ENCODE data around the gene SHROOM2.

SHROOM2 gene

GRCh38 chrX:9866633-9867032 lies 80.4 kb downstream of the SHROOM2 start:
- DNase-seq: no peak

GRCh38 chrX:9867226-9867625 lies 81.0 kb downstream of the SHROOM2 start:
- no peak for DNase-seq

GRCh38 chrX:9867753-9868152 lies 81.5 kb downstream of the SHROOM2 start:
- no peak for DNase-seq

GRCh38 chrX:9871701-9872268 lies 85.6 kb downstream of the SHROOM2 start:
- no peak for DNase-seq

- DNase-seq: no peak
Observed at GRCh38 chrX:9873360-9873759, 87.1 kb downstream of the SHROOM2 start.

- no peak for DNase-seq
Observed at GRCh38 chrX:9873952-9874351, 87.7 kb downstream of the SHROOM2 start.

GRCh38 chrX:9874483-9874882 lies 88.3 kb downstream of the SHROOM2 start:
- no peak for DNase-seq

- DNase-seq: no peak
Observed at GRCh38 chrX:9875801-9876200, 89.6 kb downstream of the SHROOM2 start.

GRCh38 chrX:9876201-9876600 lies 90.0 kb downstream of the SHROOM2 start:
- DNase-seq: no peak

GRCh38 chrX:9878146-9878820 lies 92.1 kb downstream of the SHROOM2 start:
- DNase-seq: no peak

- DNase-seq: no peak
Observed at GRCh38 chrX:9880237-9880636, 94.0 kb downstream of the SHROOM2 start.

GRCh38 chrX:9880870-9881269 lies 94.6 kb downstream of the SHROOM2 start:
- DNase-seq: no peak

GRCh38 chrX:9882669-9883446 lies 96.6 kb downstream of the SHROOM2 start:
- DNase-seq: peak; percentile 29

- DNase-seq: no peak
Observed at GRCh38 chrX:9884031-9884779, 98.0 kb downstream of the SHROOM2 start.

- DNase-seq: peak; percentile 48
Observed at GRCh38 chrX:9885150-9885549, 98.9 kb downstream of the SHROOM2 start.

GRCh38 chrX:9887659-9888297 lies 101.5 kb downstream of the SHROOM2 start:
- no peak for DNase-seq

GRCh38 chrX:9888953-9889470 lies 102.8 kb downstream of the SHROOM2 start:
- no peak for DNase-seq

GRCh38 chrX:9890681-9891091 lies 104.5 kb downstream of the SHROOM2 start:
- no peak for DNase-seq

GRCh38 chrX:9895225-9895912 lies 109.1 kb downstream of the SHROOM2 start:
- no peak for DNase-seq

GRCh38 chrX:9897761-9898161 lies 111.5 kb downstream of the SHROOM2 start:
- no peak for DNase-seq

- DNase-seq: peak; percentile 69
Observed at GRCh38 chrX:9899640-9900111, 113.4 kb downstream of the SHROOM2 start.

GRCh38 chrX:9902656-9903055 lies 116.4 kb downstream of the SHROOM2 start:
- DNase-seq: peak; percentile 45

Measured in right hindlimb (tissue), 1 donor.